HCT116 (cell line): ENCODE data around the gene RCBTB2. TPM values are rescaled to one million over a fixed set of nuclear protein-coding genes. Genes with fewer than 3 reads are reported as not detected.

Experiments
- ATAC-seq: fragments of 200-7000 bp; cut with Tn5 transposase; 2 replicates; pipeline ENCODE4 v1.9.1; 2020; ENCODE audit warnings: mild to moderate bottlenecking, moderate library complexity
- BruUV-seq: library from RNA; stranded (reverse); fragments of 400-500 nt; replicated peaks from 2 replicates; lab custom pipeline; 2021; lab: Mats Ljungman, UMichigan
- CTCF ChIA-PET: fragments of 300-600 bp; sonication (Branson Sonifier 250); formaldehyde crosslinking; loops from one replicate; lab custom pipeline; 2021; ENCODE audit warnings: antibody characterized with exemption; lab: Charles Lee
- POLR2A ChIA-PET: fragments of 300-600, 350-600 bp; sonication (Branson Sonifier 250); formaldehyde crosslinking; loops from one replicate; lab custom pipeline; 2021; ENCODE audit warnings: antibody characterized with exemption; lab: Charles Lee
- RAD21 ChIA-PET, 2 experiments: fragments of 300-600 bp; sonication (Branson Sonifier 250); formaldehyde crosslinking; loops; one replicate each; lab custom pipeline; 2023; ENCODE audit warnings: low total read pairs in 2 of 2; ENCODE audit not compliant: uncharacterized antibody in 2 of 2, unreplicated experiment in 2 of 2, low non-redundant PET in 1 of 2; lab: Charles Lee
- DNase-seq: peaks from one replicate; pipeline ENCODE4 v3.0.0-alpha.2; 2010; ENCODE audit warnings: low read depth, low spot score
- H2AFZ ChIP-seq: fragments of 200-600 bp; shearing (Covaris generic), sonication (generic); 2 replicates; pipeline ENCODE4 v1.6.1; 2017; ENCODE audit warnings: low read depth, mixed run types, mixed read lengths, antibody characterized with exemption, low read length; ENCODE audit not compliant: poor library complexity, severe bottlenecking
- H3K27ac ChIP-seq: 2 replicates; pipeline ENCODE4 v1.5.1; 2012; ENCODE audit warnings: low read depth, low read length
- H3K27me3 ChIP-seq: fragments of 200-600 bp; sonication (generic); 2 replicates; pipeline ENCODE4 v1.6.1; 2016; ENCODE audit warnings: mixed run types, low read length, mixed read lengths; ENCODE audit not compliant: insufficient read depth
- H3K36me3 ChIP-seq, 2 experiments: fragments of 200-500 bp in 1 of 2; fragments of 200-600 bp in 1 of 2; sonication (Bioruptor generic) in 1 of 2; sonication (generic) in 1 of 2; 2 replicates each; pipeline versions ENCODE4 v1.5.1 to v1.6.1; 2014 to 2016; ENCODE audit warnings: low read length in 2 of 2, inconsistent platforms in 1 of 2, mixed read lengths in 1 of 2, mixed run types in 1 of 2; ENCODE audit not compliant: insufficient read depth in 2 of 2, control insufficient read depth in 1 of 2
- H3K4me1 ChIP-seq, 2 experiments: fragments of 200-600 bp in 1 of 2; sonication (generic) in 1 of 2; 2 replicates each; pipeline versions ENCODE4 v1.5.1 to v1.6.1; 2012 to 2017; ENCODE audit warnings: low read length in 2 of 2, inconsistent platforms in 1 of 2, mild to moderate bottlenecking in 1 of 2, mixed read lengths in 1 of 2, mixed run types in 1 of 2, moderate library complexity in 1 of 2; ENCODE audit not compliant: insufficient read depth in 2 of 2, control insufficient read depth in 1 of 2
- H3K4me2 ChIP-seq: fragments of 200-600 bp; sonication (generic); 2 replicates; pipeline ENCODE4 v1.6.1; 2017; ENCODE audit warnings: mixed run types, low read length, mixed read lengths
- H3K4me3 ChIP-seq, 2 experiments: fragments of 200-600 bp in 1 of 2; sonication (generic) in 1 of 2; replicated peaks in 1 of 2; 2 replicates each; pipeline ENCODE4 v1.5.1; 2011 to 2016; ENCODE audit warnings: low read length in 2 of 2, control low read depth in 1 of 2, low read depth in 1 of 2, mild to moderate bottlenecking in 1 of 2, mixed read lengths in 1 of 2, mixed run types in 1 of 2
- H3K79me2 ChIP-seq: fragments of 200-600 bp; sonication (generic); 2 replicates; pipeline ENCODE4 v1.6.1; 2017; ENCODE audit warnings: mild to moderate bottlenecking, mixed run types, low read length, moderate library complexity, mixed read lengths; ENCODE audit not compliant: insufficient read depth
- H3K9ac ChIP-seq: fragments of 200-600 bp; sonication (generic); 2 replicates; pipeline ENCODE4 v1.6.1; 2016; ENCODE audit warnings: low read length, mixed read lengths
- H3K9me2 ChIP-seq: fragments of 200-600 bp; sonication (generic), shearing (Covaris generic); 2 replicates; pipeline ENCODE4 v1.6.1; 2017; ENCODE audit warnings: mixed run types, mild to moderate bottlenecking, moderate library complexity; ENCODE audit not compliant: insufficient read depth
- H3K9me3 ChIP-seq, 2 experiments: fragments of 200-500 bp in 1 of 2; fragments of 200-600 bp in 1 of 2; sonication (Bioruptor generic) in 1 of 2; sonication (generic) in 1 of 2; 2 replicates each; pipeline ENCODE4 v1.6.1; 2014 to 2017; ENCODE audit warnings: low read length in 2 of 2, mixed read lengths in 2 of 2, inconsistent platforms in 1 of 2, low read depth in 1 of 2, mild to moderate bottlenecking in 1 of 2, mixed run types in 1 of 2, moderate library complexity in 1 of 2; ENCODE audit not compliant: control insufficient read depth in 1 of 2, insufficient read depth in 1 of 2
- H4K20me1 ChIP-seq: fragments of 200-600 bp; sonication (generic), shearing (Covaris generic); 2 replicates; pipeline ENCODE4 v1.6.1; 2017; ENCODE audit warnings: mixed run types, mild to moderate bottlenecking, moderate library complexity; ENCODE audit not compliant: insufficient read depth
- ATF3 ChIP-seq: IDR thresholded peaks from 2 replicates; pipeline ENCODE4 v1.6.1; 2012
- CEBPB ChIP-seq: IDR thresholded peaks from 2 replicates; pipeline ENCODE4 v1.6.1; 2012; ENCODE audit warnings: low read depth
- EGR1 ChIP-seq: IDR thresholded peaks from 2 replicates; pipeline ENCODE4 v1.6.1; 2012; ENCODE audit warnings: low read depth
- EZH2 ChIP-seq: fragments of 200-600 bp; sonication (generic); IDR thresholded peaks from 2 replicates; pipeline ENCODE4 v1.6.1; 2017; ENCODE audit warnings: antibody characterized with exemption, mixed run types
- EZH2phosphoT487 ChIP-seq: fragments of 200-600 bp; IDR thresholded peaks from 2 replicates; pipeline ENCODE4 v1.6.1; 2018; ENCODE audit warnings: antibody characterized with exemption, borderline replicate concordance
- FOSL1 ChIP-seq: IDR thresholded peaks from 2 replicates; pipeline ENCODE4 v1.6.1; 2012; ENCODE audit warnings: low read depth
- JUND ChIP-seq: IDR thresholded peaks from 2 replicates; pipeline ENCODE4 v1.6.1; 2012
- MAX ChIP-seq: IDR thresholded peaks from 2 replicates; pipeline ENCODE4 v1.6.1; 2012
- POLR2A ChIP-seq: IDR thresholded peaks from 2 replicates; pipeline ENCODE4 v1.7.0; 2011; ENCODE audit warnings: borderline replicate concordance; ENCODE audit not compliant: insufficient read depth, insufficient read length; ENCODE audit errors: extremely low read depth
- POLR2AphosphoS5 ChIP-seq: IDR thresholded peaks from 2 replicates; pipeline ENCODE4 v1.6.1; 2011; ENCODE audit warnings: mild to moderate bottlenecking, low read depth, low read length, moderate library complexity
- RAD21 ChIP-seq: IDR thresholded peaks from 2 replicates; pipeline ENCODE4 v1.6.1; 2012; ENCODE audit warnings: low read depth, mild to moderate bottlenecking
- SIN3A ChIP-seq: IDR thresholded peaks from 2 replicates; pipeline ENCODE4 v1.6.1; 2012; ENCODE audit warnings: low read depth
- SP1 ChIP-seq: IDR thresholded peaks from 2 replicates; pipeline ENCODE4 v1.6.1; 2012; ENCODE audit warnings: low read depth
- SRF ChIP-seq: IDR thresholded peaks from 2 replicates; pipeline ENCODE4 v1.6.1; 2012; ENCODE audit warnings: low read depth
- TCF7L2 ChIP-seq: IDR thresholded peaks from 2 replicates; pipeline ENCODE4 v1.7.0; 2011; ENCODE audit warnings: borderline replicate concordance, inconsistent platforms; ENCODE audit not compliant: insufficient read depth, insufficient read length; ENCODE audit errors: extremely low read depth
- YY1 ChIP-seq: IDR thresholded peaks from 2 replicates; pipeline ENCODE4 v1.6.1; 2011; ENCODE audit warnings: low read length, low read depth, moderate library complexity, mild to moderate bottlenecking; ENCODE audit not compliant: insufficient replicate concordance; ENCODE audit errors: extremely low read depth
- ZNF274 ChIP-seq: fragments of 200-500 bp; sonication (Bioruptor generic); IDR thresholded peaks from 2 replicates; pipeline ENCODE4 v1.6.1; 2014; ENCODE audit warnings: mild to moderate bottlenecking, low read depth, low read length, inconsistent platforms
- intact Hi-C: fragments of 100-400 bp; cut with micrococcal nuclease; formaldehyde crosslinking; loops from 2 replicates; pipeline ENCODE4 v1.10.0; 2022
- total RNA-seq: library from RNA; stranded (reverse); gene quantifications from one replicate; pipeline ENCODE4 v1.2.1, GENCODE V29; 2021; ENCODE audit not compliant: unreplicated experiment
- TF ChIP-seq, protein P1 (sequence below): IDR thresholded peaks from 2 replicates; pipeline ENCODE4 v1.6.1; 2011; ENCODE audit warnings: mild to moderate bottlenecking, low read length, moderate library complexity; ENCODE audit not compliant: insufficient replicate concordance; ENCODE audit errors: extremely low read depth

Gene RCBTB2
- total RNA-seq, 1 experiment from 2014 or later, result 1.3 TPM

DNA sequence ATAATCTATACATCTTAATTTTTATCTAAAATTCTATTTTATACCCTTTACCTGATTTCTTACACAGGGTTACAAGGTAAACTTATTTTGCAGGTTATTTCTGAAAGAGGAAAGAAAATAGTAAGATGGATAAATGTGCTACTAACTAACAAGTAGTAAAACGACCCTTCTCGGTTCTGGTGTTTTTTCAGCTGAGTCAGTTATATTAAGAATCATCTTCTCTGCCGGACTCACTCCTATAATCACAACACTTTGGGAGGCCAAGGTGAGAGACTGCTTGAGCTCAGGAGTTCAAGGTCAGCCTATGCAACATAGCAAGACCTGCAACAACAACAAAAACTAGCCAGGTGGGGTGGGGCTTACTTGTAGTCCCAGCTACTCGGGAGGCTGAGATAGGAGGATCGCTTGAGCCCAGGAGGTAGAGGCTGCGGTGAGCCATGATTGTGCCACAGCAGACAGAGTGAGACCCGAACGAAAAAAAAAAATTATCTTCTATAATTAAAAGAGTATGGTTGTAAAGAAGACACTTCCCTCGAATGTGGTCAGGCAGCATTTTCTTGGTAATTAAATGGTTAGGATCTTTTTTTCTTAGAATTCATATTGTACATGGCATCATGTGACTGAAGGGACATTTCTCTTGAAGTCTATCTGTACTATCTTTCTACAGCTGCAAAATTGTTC lies 27.9 kb upstream of the RCBTB2 start:
- CTCF ChIA-PET, result interaction anchor here (1.3 kb wide), 1 partner anchor 19 kb away, joined by 4 read pairs; no protein-coding TSS in a partner anchor
- no peak for DNase-seq
- TF ChIP-seq RAD21 (no peak), TCF7L2 (no peak), SRF (no peak), SIN3A (no peak), EZH2phosphoT487 (no peak), POLR2AphosphoS5 (no peak), EGR1 (no peak), YY1 (no peak), FOSL1 (no peak), EZH2 (no peak), JUND (no peak), SP1 (no peak), ZNF274 (no peak), MAX (no peak), CEBPB (no peak), ATF3 (no peak), POLR2A (no peak)
- TF ChIP-seq, protein P1, sequence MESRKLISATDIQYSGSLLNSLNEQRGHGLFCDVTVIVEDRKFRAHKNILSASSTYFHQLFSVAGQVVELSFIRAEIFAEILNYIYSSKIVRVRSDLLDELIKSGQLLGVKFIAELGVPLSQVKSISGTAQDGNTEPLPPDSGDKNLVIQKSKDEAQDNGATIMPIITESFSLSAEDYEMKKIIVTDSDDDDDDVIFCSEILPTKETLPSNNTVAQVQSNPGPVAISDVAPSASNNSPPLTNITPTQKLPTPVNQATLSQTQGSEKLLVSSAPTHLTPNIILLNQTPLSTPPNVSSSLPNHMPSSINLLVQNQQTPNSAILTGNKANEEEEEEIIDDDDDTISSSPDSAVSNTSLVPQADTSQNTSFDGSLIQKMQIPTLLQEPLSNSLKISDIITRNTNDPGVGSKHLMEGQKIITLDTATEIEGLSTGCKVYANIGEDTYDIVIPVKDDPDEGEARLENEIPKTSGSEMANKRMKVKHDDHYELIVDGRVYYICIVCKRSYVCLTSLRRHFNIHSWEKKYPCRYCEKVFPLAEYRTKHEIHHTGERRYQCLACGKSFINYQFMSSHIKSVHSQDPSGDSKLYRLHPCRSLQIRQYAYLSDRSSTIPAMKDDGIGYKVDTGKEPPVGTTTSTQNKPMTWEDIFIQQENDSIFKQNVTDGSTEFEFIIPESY, result no peak
- H3K4me2 ChIP-seq, result no peak overlapping the region
- H3K79me2 ChIP-seq, result no peaks in the 10 kb centered on the region
- ATAC-seq, result no peak
- no peaks in the 10 kb centered on the region for H4K20me1 ChIP-seq
- RAD21 ChIA-PET, result no interaction called here
- no peaks in the 10 kb centered on the region for H3K36me3 ChIP-seq
- no peak overlapping the region for H2AFZ ChIP-seq
- no peaks in the 10 kb centered on the region for H3K4me1 ChIP-seq
- intact Hi-C loops, result no loop called here
- peaks cover 2 to 6% of the 10 kb centered on the region in 2 experiments; a peak in 1 of 4 replicates for H3K9me3 ChIP-seq
- no peaks in the 10 kb centered on the region for H3K27me3 ChIP-seq
- no peaks in the 10 kb centered on the region for H3K9me2 ChIP-seq
- POLR2A ChIA-PET, result no interaction called here
- no peak overlapping the region for H3K4me3 ChIP-seq
- BruUV-seq, result no TSS peak
- no peak overlapping the region for H3K27ac ChIP-seq
- no peak overlapping the region for H3K9ac ChIP-seq
